ENCODE results near the gene RAP1GDS1. TPM values are rescaled to one million over a fixed set of nuclear protein-coding genes. Genes with fewer than 3 reads are reported as not detected.

Gene RAP1GDS1
- total RNA-seq, 3 donors from 2014 or later (not counting 1 experiment from before 2014, with no cell fraction given) = 58.5 to 60.0 (median 59.7) TPM

DNA sequence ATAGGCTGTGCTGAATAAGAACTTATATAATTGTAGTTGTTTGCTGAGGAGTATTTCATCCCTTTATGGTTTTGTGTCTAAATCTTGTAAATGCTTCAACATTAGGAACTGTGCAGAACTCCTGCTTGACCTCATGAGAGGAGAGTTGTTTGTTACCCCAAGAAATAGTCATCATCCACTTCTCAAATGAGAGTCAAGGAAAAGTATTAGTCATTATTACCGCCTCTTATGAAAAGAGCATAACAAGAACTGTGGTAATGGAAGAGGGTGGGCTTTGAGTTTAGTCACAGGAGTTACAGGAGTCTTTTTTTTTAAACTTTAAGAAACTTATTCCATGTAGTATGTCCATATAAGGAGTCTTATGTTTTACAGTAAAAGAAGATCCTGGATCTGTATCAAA lies 132.9 kb downstream of the RAP1GDS1 start:
- H3K27me3 ChIP-seq (ENCODE audit: control insufficient read depth, insufficient read depth, low read length) = no peaks in the 10 kb centered on the region
- Mint-ChIP-seq H3K27ac (no peak overlapping the region), H3K4me3 (no peak overlapping the region), H3K9me3 (peaks cover 2% of the 10 kb centered on the region in 2 donors), H3K36me3 (peaks cover 8% of the 10 kb centered on the region), H3K4me1 (no peaks in the 10 kb centered on the region), H3K27me3 (ENCODE audit: low read depth in 2 of 2) (no peaks in the 10 kb centered on the region)
- H3K9me3 ChIP-seq (ENCODE audit: control insufficient read depth, insufficient read depth, low read length) = no peaks in the 10 kb centered on the region
- no peaks in the 10 kb centered on the region for H3K4me1 ChIP-seq (ENCODE audit: control insufficient read depth, insufficient read depth, low read length)
- H3K4me3 ChIP-seq (ENCODE audit: low read length) = no peak overlapping the region
- DNase-seq (no peak), ATAC-seq (no peak)
- H3K27ac ChIP-seq (ENCODE audit: low read length) = no peak overlapping the region
- H3K36me3 ChIP-seq (ENCODE audit: control insufficient read depth, insufficient read depth, low read length) = peaks cover 14% of the 10 kb centered on the region
- intact Hi-C loops (cut with micrococcal nuclease) = no loop called here
- no peak for TF ChIP-seq CTCF (IDR thresholded peaks at IDR 0.05)
- WGBS (ENCODE audit: insufficient coverage) = no CpG with 5 or more reads among the region's 1 CpG

DNA sequence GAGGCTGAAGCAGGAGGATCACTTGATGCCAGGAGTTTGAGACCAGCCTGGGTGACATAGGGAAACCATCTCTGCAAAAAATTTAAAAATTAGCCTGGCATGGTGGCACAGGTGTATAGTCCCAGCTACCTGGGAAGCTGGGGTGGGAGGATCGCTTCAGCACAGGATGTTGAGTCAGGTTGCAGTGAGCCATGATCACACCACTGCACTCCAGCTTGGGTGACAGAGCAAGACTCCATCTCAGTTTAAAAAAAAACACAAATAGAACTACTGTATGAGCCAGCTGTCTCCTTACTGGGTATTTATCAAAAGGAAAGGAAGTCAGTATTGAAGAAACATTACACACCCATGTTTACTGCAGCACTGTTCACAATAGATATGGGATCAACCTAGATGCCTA lies 138.7 kb downstream of the RAP1GDS1 start:
- no peaks in the 10 kb centered on the region for H3K9me3 ChIP-seq (ENCODE audit: control insufficient read depth, insufficient read depth, low read length)
- H3K4me1 ChIP-seq (ENCODE audit: control insufficient read depth, insufficient read depth, low read length) = no peaks in the 10 kb centered on the region
- Mint-ChIP-seq H3K27me3 (ENCODE audit: low read depth in 2 of 2) (no peaks in the 10 kb centered on the region), H3K4me3 (no peak overlapping the region), H3K36me3 (peaks cover 8% of the 10 kb centered on the region), H3K27ac (no peak overlapping the region), H3K4me1 (no peaks in the 10 kb centered on the region), H3K9me3 (peaks cover 2% of the 10 kb centered on the region in 2 donors)
- DNase-seq (no peak), ATAC-seq (no peak)
- no peak overlapping the region for H3K4me3 ChIP-seq (ENCODE audit: low read length)
- H3K27me3 ChIP-seq (ENCODE audit: control insufficient read depth, insufficient read depth, low read length) = no peaks in the 10 kb centered on the region
- TF ChIP-seq CTCF (IDR thresholded peaks at IDR 0.05) = no peak
- WGBS (ENCODE audit: insufficient coverage) = 100% methylated on average over 1 of the region's 1 CpG
- no peak overlapping the region for H3K27ac ChIP-seq (ENCODE audit: low read length)
- H3K36me3 ChIP-seq (ENCODE audit: control insufficient read depth, insufficient read depth, low read length) = peaks cover 7% of the 10 kb centered on the region
- intact Hi-C loops (cut with micrococcal nuclease) = no loop called here

GRCh38 chr4:98406819-98407218 lies 145.6 kb downstream of the RAP1GDS1 start:
- no peak for TF ChIP-seq CTCF (IDR thresholded peaks at IDR 0.05)
- Mint-ChIP-seq H3K36me3 (no peaks in the 10 kb centered on the region), H3K4me3 (no peak overlapping the region), H3K4me1 (no peaks in the 10 kb centered on the region), H3K27ac (no peak overlapping the region), H3K9me3 (no peaks in the 10 kb centered on the region), H3K27me3 (ENCODE audit: low read depth in 2 of 2) (no peaks in the 10 kb centered on the region)
- H3K27ac ChIP-seq (ENCODE audit: low read length) = no peak overlapping the region
- no peak overlapping the region for H3K4me3 ChIP-seq (ENCODE audit: low read length)
- H3K27me3 ChIP-seq (ENCODE audit: control insufficient read depth, insufficient read depth, low read length) = no peaks in the 10 kb centered on the region
- DNase-seq (no peak), ATAC-seq (no peak)
- H3K36me3 ChIP-seq (ENCODE audit: control insufficient read depth, insufficient read depth, low read length) = peaks cover 1% of the 10 kb centered on the region
- no peaks in the 10 kb centered on the region for H3K9me3 ChIP-seq (ENCODE audit: control insufficient read depth, insufficient read depth, low read length)
- WGBS (ENCODE audit: insufficient coverage) = 60% methylated on average over 1 of the region's 2 CpGs
- intact Hi-C loops (cut with micrococcal nuclease) = no loop called here
- H3K4me1 ChIP-seq (ENCODE audit: control insufficient read depth, insufficient read depth, low read length) = no peaks in the 10 kb centered on the region

- H3K36me3 ChIP-seq (ENCODE audit: control insufficient read depth, insufficient read depth, low read length) = peaks cover 1% of the 10 kb centered on the region
- WGBS (ENCODE audit: insufficient coverage) = no CpG with 5 or more reads among the region's 2 CpGs
Measured at GRCh38 chr4:98411731-98412130, 150.5 kb downstream of the RAP1GDS1 start.

More at GRCh38 chr4:98411731-98412130, 150.5 kb downstream of the RAP1GDS1 start:
- Histone ChIP-seq H3K27me3 (ENCODE audit: control insufficient read depth, insufficient read depth, low read length) (no peaks in the 10 kb centered on the region), H3K27ac (ENCODE audit: low read length) (no peak overlapping the region), H3K9me3 (ENCODE audit: control insufficient read depth, insufficient read depth, low read length) (peaks cover 11% of the 10 kb centered on the region), H3K4me1 (ENCODE audit: control insufficient read depth, insufficient read depth, low read length) (no peaks in the 10 kb centered on the region), H3K4me3 (ENCODE audit: low read length) (no peak overlapping the region)
- Mint-ChIP-seq H3K9me3 (peaks cover 4% of the 10 kb centered on the region in 2 donors), H3K36me3 (peaks cover 11% of the 10 kb centered on the region), H3K4me1 (peaks cover 4% of the 10 kb centered on the region in 2 donors), H3K27ac (no peak overlapping the region), H3K4me3 (no peak overlapping the region), H3K27me3 (ENCODE audit: low read depth in 2 of 2) (no peaks in the 10 kb centered on the region)
- TF ChIP-seq CTCF (IDR thresholded peaks at IDR 0.05) = no peak
- intact Hi-C loops (cut with micrococcal nuclease) = no loop called here
- ATAC-seq = no peak
- DNase-seq = no peak

Measured in natural killer cell (primary cell).